ENCODE measurements around the gene ALB.

- TF ChIP-seq CTCF (IDR thresholded peaks at IDR 0.05) (no peak), POLR2A (IDR thresholded peaks at IDR 0.05) (no peak)
Measured at GRCh38 chr4:73381214-73381613, 22.9 kb upstream of the ALB start.

Data from thyroid gland (tissue), 4 donors.